DND-41 (cell line): Measurements from ENCODE around the gene ANK3.

ENCODE experiments used
- ATAC-seq: fragments of 200-7000 bp; cut with Tn5 transposase; 3 replicates; pipeline ENCODE4 v1.9.1; 2021; ENCODE audit warnings: low read depth; ENCODE audit not compliant: insufficient read depth
- DNase-seq: peaks from one replicate; pipeline ENCODE4 v3.0.0-alpha.2; 2020
- H2AFZ ChIP-seq: 2 replicates; pipeline ENCODE4 v1.6.0; 2012; ENCODE audit warnings: low read depth, low read length
- H3K27ac ChIP-seq: 2 replicates; pipeline ENCODE4 v1.5.1; 2012; ENCODE audit warnings: low read length, inconsistent platforms
- H3K27me3 ChIP-seq: fragments of 200-600 bp; sonication (generic); 2 replicates; pipeline ENCODE4 v1.6.0; 2012; ENCODE audit warnings: low read length, mild to moderate bottlenecking, inconsistent platforms; ENCODE audit not compliant: insufficient read depth, poor library complexity
- H3K36me3 ChIP-seq: 2 replicates; pipeline ENCODE4 v1.5.1; 2012; ENCODE audit warnings: low read length, inconsistent platforms; ENCODE audit not compliant: insufficient read depth
- H3K4me1 ChIP-seq: 2 replicates; pipeline ENCODE4 v1.5.1; 2012; ENCODE audit warnings: mild to moderate bottlenecking, low read length; ENCODE audit not compliant: insufficient read depth
- H3K4me2 ChIP-seq: 2 replicates; pipeline ENCODE4 v1.6.0; 2012; ENCODE audit warnings: mild to moderate bottlenecking, moderate library complexity, low read length, inconsistent platforms; ENCODE audit not compliant: insufficient read depth
- H3K4me3 ChIP-seq, 2 experiments: fragments of 200-600 bp in 1 of 2; shearing (Covaris generic) in 1 of 2; 2 replicates each; pipeline ENCODE4 v1.5.1; 2012 to 2016; ENCODE audit warnings: inconsistent platforms in 2 of 2, low read length in 2 of 2, mild to moderate bottlenecking in 2 of 2, low read depth in 1 of 2, moderate library complexity in 1 of 2
- H3K79me2 ChIP-seq: 2 replicates; pipeline ENCODE4 v1.6.0; 2012; ENCODE audit warnings: low read length, inconsistent platforms; ENCODE audit not compliant: insufficient read depth
- H3K9ac ChIP-seq: 2 replicates; pipeline ENCODE4 v1.6.0; 2012; ENCODE audit warnings: low read depth, mild to moderate bottlenecking, inconsistent platforms, low read length, moderate library complexity
- H3K9me3 ChIP-seq: 2 replicates; pipeline ENCODE4 v1.5.1; 2012; ENCODE audit warnings: low read length, moderate library complexity, mild to moderate bottlenecking, inconsistent platforms; ENCODE audit not compliant: insufficient read depth, severe bottlenecking
- H4K20me1 ChIP-seq: 2 replicates; pipeline ENCODE4 v1.6.0; 2012; ENCODE audit warnings: low read length; ENCODE audit not compliant: insufficient read depth
- CTCF ChIP-seq: IDR thresholded peaks from 2 replicates; pipeline ENCODE4 v1.5.1; 2012; ENCODE audit warnings: borderline replicate concordance, low read length, moderate library complexity, mild to moderate bottlenecking; ENCODE audit not compliant: poor library complexity, severe bottlenecking; ENCODE audit errors: extremely low read depth
- EZH2 ChIP-seq: IDR thresholded peaks from 3 replicates; pipeline ENCODE4 v1.6.1; 2012; ENCODE audit warnings: borderline replicate concordance, low read depth, mild to moderate bottlenecking, moderate library complexity, low read length, inconsistent platforms; ENCODE audit not compliant: severe bottlenecking

ANK3 gene

GRCh38 chr10:60296073-60296472, 93.6 kb downstream of the ANK3 start:
- no peak for DNase-seq
- H4K20me1 ChIP-seq = no peaks in the 10 kb centered on the region
- no peak overlapping the region for H2AFZ ChIP-seq
- no peaks in the 10 kb centered on the region for H3K4me1 ChIP-seq
- H3K27ac ChIP-seq = no peak overlapping the region
- H3K9ac ChIP-seq = no peak overlapping the region
- no peaks in the 10 kb centered on the region for H3K27me3 ChIP-seq
- no peaks in the 10 kb centered on the region for H3K36me3 ChIP-seq
- no peak for TF ChIP-seq EZH2
- no peak for TF ChIP-seq CTCF
- no peaks in the 10 kb centered on the region for H3K79me2 ChIP-seq
- H3K9me3 ChIP-seq = no peaks in the 10 kb centered on the region
- no peak overlapping the region for H3K4me2 ChIP-seq
- H3K4me3 ChIP-seq = no peak overlapping the region
- ATAC-seq = no peak

- no peaks in the 10 kb centered on the region for H3K27me3 ChIP-seq
- H3K9me3 ChIP-seq = no peaks in the 10 kb centered on the region
- TF ChIP-seq CTCF (no peak), EZH2 (no peak)
- H3K36me3 ChIP-seq = no peaks in the 10 kb centered on the region
- H3K79me2 ChIP-seq = no peaks in the 10 kb centered on the region
- no peak overlapping the region for H3K4me3 ChIP-seq
- no peak overlapping the region for H3K27ac ChIP-seq
- no peak for DNase-seq
- no peak for ATAC-seq
- H3K4me1 ChIP-seq = no peaks in the 10 kb centered on the region
- H3K4me2 ChIP-seq = no peak overlapping the region
- no peaks in the 10 kb centered on the region for H4K20me1 ChIP-seq
- no peak overlapping the region for H2AFZ ChIP-seq
- no peak overlapping the region for H3K9ac ChIP-seq
Measured at GRCh38 chr10:60295028-60295937, 94.4 kb downstream of the ANK3 start.

GRCh38 chr10:60293581-60294175, 96.0 kb downstream of the ANK3 start:
- no peaks in the 10 kb centered on the region for H3K79me2 ChIP-seq
- H2AFZ ChIP-seq = no peak overlapping the region
- no peak overlapping the region for H3K9ac ChIP-seq
- no peaks in the 10 kb centered on the region for H4K20me1 ChIP-seq
- no peaks in the 10 kb centered on the region for H3K27me3 ChIP-seq
- TF ChIP-seq CTCF (no peak), EZH2 (no peak)
- H3K4me2 ChIP-seq = no peak overlapping the region
- DNase-seq (no peak), ATAC-seq (no peak)
- no peak overlapping the region for H3K27ac ChIP-seq
- H3K36me3 ChIP-seq = no peaks in the 10 kb centered on the region
- H3K9me3 ChIP-seq = no peaks in the 10 kb centered on the region
- H3K4me3 ChIP-seq = no peak overlapping the region
- no peaks in the 10 kb centered on the region for H3K4me1 ChIP-seq
